Esophagus muscularis mucosa (tissue), 2 donors: ENCODE data around the gene CIRBP.

Experiments
- EP300 ChIP-seq: sonication (generic); formaldehyde crosslinking; IDR thresholded peaks from one replicate; pipeline ENCODE4 v1.6.1; 2017; ENCODE audit warnings: antibody characterized with exemption
- POLR2A ChIP-seq: fragments of 450-650 bp; IDR thresholded peaks from one replicate; pipeline ENCODE4 v1.6.1; 2017; ENCODE audit warnings: antibody characterized with exemption, moderate library complexity, mild to moderate bottlenecking, low read depth

DNA sequence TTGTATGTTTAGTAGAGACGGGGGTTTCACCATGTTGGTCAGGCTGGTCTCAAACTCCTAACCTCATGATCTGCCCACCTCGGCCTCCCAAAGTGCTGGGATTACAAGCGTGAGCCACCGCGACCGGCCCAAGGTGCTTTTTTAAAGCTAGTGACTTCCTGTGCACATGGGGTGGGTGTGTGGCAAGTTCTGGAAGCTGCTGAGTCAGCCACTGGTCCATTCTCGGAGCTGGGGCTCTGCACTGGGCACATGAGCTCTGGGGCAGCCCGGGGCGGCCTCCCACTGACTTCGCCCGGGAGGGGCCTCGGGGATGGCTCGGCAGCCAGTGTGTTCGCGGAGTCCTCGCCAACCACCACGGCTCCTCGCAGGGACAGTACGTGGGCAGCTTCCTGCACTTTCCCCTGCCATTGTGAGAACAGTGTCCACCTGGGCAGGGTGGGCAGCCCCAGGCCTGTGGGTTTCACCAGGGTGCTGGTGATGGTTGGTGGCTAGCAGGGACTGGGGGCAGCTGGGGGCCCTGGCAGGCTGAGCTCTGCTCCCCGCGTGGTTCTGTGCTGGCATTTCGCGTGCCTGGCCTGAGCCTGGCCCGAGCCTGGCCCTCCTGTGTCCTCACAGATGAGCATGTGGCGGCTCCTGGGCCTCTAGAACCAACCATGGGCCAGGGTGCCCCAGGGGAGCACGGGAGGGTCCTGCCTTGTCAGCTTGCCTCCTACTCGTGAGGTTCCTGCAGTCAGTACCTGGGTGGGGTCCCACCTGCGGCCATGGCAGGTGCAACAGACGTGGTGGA is 43.5 kb upstream of the CIRBP start:
- TF ChIP-seq EP300: no peak
- TF ChIP-seq POLR2A: no peak
